PC-3 (cell line): ENCODE measurements around the gene ETV5. TPM values are rescaled to one million over a fixed set of nuclear protein-coding genes. Genes with fewer than 3 reads are reported as not detected.

Experiments
- ATAC-seq: fragments of 200-7000 bp; cut with Tn5 transposase; 2 replicates; pipeline ENCODE4 v1.9.1; 2020; ENCODE audit warnings: mild to moderate bottlenecking, moderate library complexity
- BruUV-seq: library from RNA; stranded (reverse); fragments of 400-500 nt; replicated peaks from 2 replicates; lab custom pipeline; 2021; lab: Mats Ljungman, UMichigan
- CTCF ChIA-PET: fragments of 300-600 bp; sonication (Branson Sonifier 250); formaldehyde crosslinking; loops from one replicate; lab custom pipeline; 2022; ENCODE audit warnings: antibody characterized with exemption; lab: Charles Lee
- POLR2A ChIA-PET: fragments of 300-600 bp; sonication (Branson Sonifier 250); formaldehyde crosslinking; loops from one replicate; lab custom pipeline; 2022; ENCODE audit warnings: antibody characterized with exemption; ENCODE audit not compliant: unreplicated experiment; lab: Charles Lee
- DNase-seq: peaks from one replicate; pipeline ENCODE4 v3.0.0-alpha.2; 2015
- H2AFZ ChIP-seq: fragments of 300-600 bp; sonication (generic); 2 replicates; pipeline ENCODE4 v1.6.0; 2016; ENCODE audit warnings: antibody characterized with exemption, low read length
- H3F3A ChIP-seq: fragments of 300-600 bp; sonication (generic); one replicate; pipeline ENCODE4 v1.6.0; 2017; ENCODE audit warnings: antibody characterized with exemption, low read length, control low read depth, mild to moderate bottlenecking; ENCODE audit not compliant: unreplicated experiment
- H3K27ac ChIP-seq: fragments of 300-600 bp; sonication (generic); 2 replicates; pipeline ENCODE4 v1.5.1; 2016; ENCODE audit warnings: mild to moderate bottlenecking, low read length
- H3K27me3 ChIP-seq: fragments of 300-600 bp; sonication (generic); 2 replicates; pipeline ENCODE4 v1.6.1; 2016; ENCODE audit warnings: low read length, mixed read lengths
- H3K36me3 ChIP-seq: fragments of 300-600 bp; sonication (generic); 2 replicates; pipeline ENCODE4 v1.6.1; 2016; ENCODE audit warnings: low read depth, mixed run types, low read length, mixed read lengths
- H3K4me1 ChIP-seq: fragments of 300-600 bp; sonication (generic); 2 replicates; pipeline ENCODE4 v1.5.1; 2016; ENCODE audit warnings: low read length; ENCODE audit not compliant: insufficient read depth
- H3K4me2 ChIP-seq: fragments of 300-600 bp; sonication (generic); 2 replicates; pipeline ENCODE4 v1.6.0; 2016; ENCODE audit warnings: low read length
- H3K4me3 ChIP-seq: fragments of 300-600 bp; sonication (generic); 2 replicates; pipeline ENCODE4 v1.5.1; 2016; ENCODE audit warnings: mild to moderate bottlenecking, low read length, mixed read lengths
- H3K79me2 ChIP-seq: fragments of 300-600 bp; sonication (generic); 2 replicates; pipeline ENCODE4 v1.6.1; 2017; ENCODE audit warnings: low read length, mixed read lengths
- H3K9ac ChIP-seq: fragments of 300-600 bp; sonication (generic); 2 replicates; pipeline ENCODE4 v1.6.0; 2016; ENCODE audit warnings: mild to moderate bottlenecking, low read length
- H3K9me2 ChIP-seq: fragments of 300-600 bp; sonication (generic); replicated peaks from 2 replicates; pipeline ENCODE4 v1.6.1; 2016; ENCODE audit warnings: mixed run types, low read length, mixed read lengths
- H3K9me3 ChIP-seq: fragments of 300-600 bp; sonication (generic); 2 replicates; pipeline ENCODE4 v1.6.1; 2016; ENCODE audit warnings: low read length, mixed read lengths
- H4K20me1 ChIP-seq: fragments of 300-600 bp; sonication (generic); 2 replicates; pipeline ENCODE4 v1.6.1; 2016; ENCODE audit warnings: low read length, mixed read lengths
- CTCF ChIP-seq: fragments of 300-600 bp; sonication (generic); conservative IDR thresholded peaks from 2 replicates; pipeline ENCODE4 v1.5.1; 2017; ENCODE audit warnings: antibody characterized with exemption, low read depth, mild to moderate bottlenecking, low read length
- EZH2 ChIP-seq: fragments of 300-600 bp; sonication (generic); IDR thresholded peaks from one replicate; pipeline ENCODE4 v1.6.1; 2017; ENCODE audit warnings: antibody characterized with exemption, mild to moderate bottlenecking, low read length; ENCODE audit not compliant: unreplicated experiment
- EZH2phosphoT487 ChIP-seq: fragments of 300-600 bp; sonication (generic); IDR thresholded peaks from 2 replicates; pipeline ENCODE4 v1.6.1; 2018; ENCODE audit warnings: mild to moderate bottlenecking, antibody characterized with exemption, low read length, borderline replicate concordance
- intact Hi-C: fragments of 100-400 bp; cut with micrococcal nuclease; formaldehyde crosslinking; loops from 2 replicates; pipeline ENCODE4 v1.9.0; 2023
- total RNA-seq: library from RNA; depleted of rRNA; stranded (reverse); fragments of >200 nt; gene quantifications from 2 replicates; pipeline ENCODE4 v1.2.3, GENCODE V29; 2014

Gene ETV5
- total RNA-seq, 1 experiment from 2014 or later = 60.6 TPM

- H3F3A ChIP-seq = no peaks in the 10 kb centered on the region
- no peaks in the 10 kb centered on the region for H3K4me1 ChIP-seq
- H2AFZ ChIP-seq = no peak overlapping the region
- intact Hi-C loops = no loop called here
- no peak overlapping the region for H3K4me2 ChIP-seq
- no peaks in the 10 kb centered on the region for H4K20me1 ChIP-seq
- no peak for TF ChIP-seq EZH2phosphoT487
- TF ChIP-seq EZH2 = no peak
- H3K9ac ChIP-seq = no peak overlapping the region
- no peak for DNase-seq
- ChIA-PET POLR2A (interaction anchor here (0.6 kb wide), 1 partner anchor 627 kb away, joined by 3 read pairs; no protein-coding TSS in a partner anchor), CTCF (no interaction called here)
- BruUV-seq = no TSS peak
- no peaks in the 10 kb centered on the region for H3K79me2 ChIP-seq
- H3K9me2 ChIP-seq = no peaks in the 10 kb centered on the region
- H3K9me3 ChIP-seq = peaks cover 3% of the 10 kb centered on the region; the same call in 1 of the 2 replicates
- no peak overlapping the region for H3K4me3 ChIP-seq
- peaks cover 41% of the 10 kb centered on the region for H3K36me3 ChIP-seq
- H3K27ac ChIP-seq = no peak overlapping the region
- no peak for ATAC-seq
- no peaks in the 10 kb centered on the region for H3K27me3 ChIP-seq
Measured at GRCh38 chr3:186075489-186075888, 33.4 kb downstream of the ETV5 start.

GRCh38 chr3:186073641-186074040 lies 35.2 kb downstream of the ETV5 start:
- ATAC-seq = no peak
- Histone ChIP-seq H3K4me2 (no peak overlapping the region), H3K27me3 (no peaks in the 10 kb centered on the region), H3F3A (no peaks in the 10 kb centered on the region), H4K20me1 (no peaks in the 10 kb centered on the region), H3K36me3 (peaks cover 37% of the 10 kb centered on the region), H3K27ac (no peak overlapping the region), H3K9ac (no peak overlapping the region), H3K9me2 (no peaks in the 10 kb centered on the region), H3K4me3 (no peak overlapping the region), H3K9me3 (peaks cover 3% of the 10 kb centered on the region; the same call in 1 of the 2 replicates), H3K79me2 (no peaks in the 10 kb centered on the region), H2AFZ (no peak overlapping the region), H3K4me1 (no peaks in the 10 kb centered on the region)
- BruUV-seq = no TSS peak
- no peak for TF ChIP-seq EZH2phosphoT487
- no peak for TF ChIP-seq CTCF
- TF ChIP-seq EZH2 = no peak
- ChIA-PET CTCF (no interaction called here), POLR2A (no interaction called here)
- DNase-seq = no peak
- intact Hi-C loops = no loop called here

GRCh38 chr3:186070996-186071395 lies 37.9 kb downstream of the ETV5 start:
- peaks cover 3% of the 10 kb centered on the region; the same call in 1 of the 2 replicates for H3K9me3 ChIP-seq
- no peak for DNase-seq
- H3K9me2 ChIP-seq = no peaks in the 10 kb centered on the region
- no peak overlapping the region for H2AFZ ChIP-seq
- H3K4me3 ChIP-seq = no peak overlapping the region
- H3K27ac ChIP-seq = no peak overlapping the region
- H3K4me1 ChIP-seq = no peaks in the 10 kb centered on the region
- no peaks in the 10 kb centered on the region for H3F3A ChIP-seq
- H3K9ac ChIP-seq = no peak overlapping the region
- H3K36me3 ChIP-seq = peaks cover 18% of the 10 kb centered on the region
- no peak for ATAC-seq
- BruUV-seq = no TSS peak
- H3K27me3 ChIP-seq = no peaks in the 10 kb centered on the region
- intact Hi-C loops = no loop called here
- TF ChIP-seq CTCF (no peak), EZH2 (no peak), EZH2phosphoT487 (no peak)
- H4K20me1 ChIP-seq = no peaks in the 10 kb centered on the region
- H3K4me2 ChIP-seq = no peak overlapping the region
- CTCF ChIA-PET = no interaction called here
- no peaks in the 10 kb centered on the region for H3K79me2 ChIP-seq
- POLR2A ChIA-PET = no interaction called here
